ENCODE results near the gene TCERG1. TPM values are rescaled to one million over a fixed set of nuclear protein-coding genes. Genes with fewer than 3 reads are reported as not detected.
A peak's percentile ranks its signal among the peaks of the same experiment; 100 is the strongest.

Gene TCERG1
- total RNA-seq, 1 donor from 2014 or later, result 155 TPM

GRCh38 chr5:146467760-146468159 is 20.6 kb downstream of the TCERG1 start:
- intact Hi-C loops (cut with micrococcal nuclease), result loop anchor here (2.0 to 10.0 kb wide), 2 partner anchors 19 to 313 kb away; no protein-coding TSS in a partner anchor
- no peak overlapping the region for H3K27ac Mint-ChIP-seq
- peaks cover 16% of the 10 kb centered on the region for H3K4me1 Mint-ChIP-seq

GRCh38 chr5:146474065-146474464 is 26.9 kb downstream of the TCERG1 start:
- Mint-ChIP-seq H3K36me3 (ENCODE audit: low read depth) (peaks cover 63% of the 10 kb centered on the region), H3K9me3 (no peaks in the 10 kb centered on the region), H3K27ac (no peak overlapping the region), H3K4me1 (peaks cover 4% of the 10 kb centered on the region), H3K27me3 (no peaks in the 10 kb centered on the region), H3K4me3 (no peak overlapping the region)
- intact Hi-C loops (cut with micrococcal nuclease), result no loop called here
- no peak for DNase-seq

More at GRCh38 chr5:146467760-146468159, 20.6 kb downstream of the TCERG1 start:
- H3K27me3 Mint-ChIP-seq, result no peaks in the 10 kb centered on the region
- H3K36me3 Mint-ChIP-seq (ENCODE audit: low read depth), result peaks cover 62% of the 10 kb centered on the region
- H3K9me3 Mint-ChIP-seq, result no peaks in the 10 kb centered on the region
- H3K4me3 Mint-ChIP-seq, result no peak overlapping the region
- DNase-seq, result no peak

- intact Hi-C loops (cut with micrococcal nuclease), result loop anchor here (5.0 kb wide), 1 partner anchor 37 kb away; no protein-coding TSS in a partner anchor
- Mint-ChIP-seq H3K9me3 (no peaks in the 10 kb centered on the region), H3K27ac (no peak overlapping the region), H3K4me3 (no peak overlapping the region), H3K27me3 (no peaks in the 10 kb centered on the region), H3K36me3 (ENCODE audit: low read depth) (peaks cover 65% of the 10 kb centered on the region), H3K4me1 (peaks cover 4% of the 10 kb centered on the region)
- DNase-seq, result no peak
Observed at GRCh38 chr5:146475190-146475780, 28.2 kb downstream of the TCERG1 start.

- H3K27me3 Mint-ChIP-seq, result no peaks in the 10 kb centered on the region
- intact Hi-C loops (cut with micrococcal nuclease), result loop anchor here (5.0 kb wide), 1 partner anchor 36 kb away; no protein-coding TSS in a partner anchor
- DNase-seq, result no peak
- H3K4me1 Mint-ChIP-seq, result peaks cover 4% of the 10 kb centered on the region
- H3K27ac Mint-ChIP-seq, result peak overlapping the region; percentile 37
- H3K9me3 Mint-ChIP-seq, result no peaks in the 10 kb centered on the region
- peaks cover 62% of the 10 kb centered on the region for H3K36me3 Mint-ChIP-seq (ENCODE audit: low read depth)
- H3K4me3 Mint-ChIP-seq, result no peak overlapping the region
Observed at GRCh38 chr5:146475906-146476305, 28.8 kb downstream of the TCERG1 start.

GRCh38 chr5:146482775-146483174 is 35.6 kb downstream of the TCERG1 start:
- H3K27ac Mint-ChIP-seq, result no peak overlapping the region
- H3K9me3 Mint-ChIP-seq, result no peaks in the 10 kb centered on the region
- no peak for DNase-seq
- no peaks in the 10 kb centered on the region for H3K4me1 Mint-ChIP-seq
- peaks cover 61% of the 10 kb centered on the region for H3K36me3 Mint-ChIP-seq (ENCODE audit: low read depth)
- intact Hi-C loops (cut with micrococcal nuclease), result no loop called here
- H3K27me3 Mint-ChIP-seq, result no peaks in the 10 kb centered on the region
- H3K4me3 Mint-ChIP-seq, result no peak overlapping the region

GRCh38 chr5:146484714-146485391 is 37.7 kb downstream of the TCERG1 start:
- Mint-ChIP-seq H3K4me1 (peaks cover 2% of the 10 kb centered on the region), H3K9me3 (no peaks in the 10 kb centered on the region), H3K27ac (no peak overlapping the region), H3K27me3 (no peaks in the 10 kb centered on the region), H3K4me3 (no peak overlapping the region), H3K36me3 (ENCODE audit: low read depth) (peaks cover 68% of the 10 kb centered on the region)
- DNase-seq, result no peak
- intact Hi-C loops (cut with micrococcal nuclease), result no loop called here

GRCh38 chr5:146490089-146490843 is 43.1 kb downstream of the TCERG1 start:
- no peak for DNase-seq
- H3K4me3 Mint-ChIP-seq, result no peak overlapping the region
- H3K4me1 Mint-ChIP-seq, result peaks cover 6% of the 10 kb centered on the region
- intact Hi-C loops (cut with micrococcal nuclease), result no loop called here
- H3K9me3 Mint-ChIP-seq, result no peaks in the 10 kb centered on the region
- H3K27me3 Mint-ChIP-seq, result no peaks in the 10 kb centered on the region
- H3K27ac Mint-ChIP-seq, result no peak overlapping the region
- peaks cover 53% of the 10 kb centered on the region for H3K36me3 Mint-ChIP-seq (ENCODE audit: low read depth)

- intact Hi-C loops (cut with micrococcal nuclease), result no loop called here
- H3K36me3 Mint-ChIP-seq (ENCODE audit: low read depth), result peaks cover 38% of the 10 kb centered on the region
- H3K4me1 Mint-ChIP-seq, result peaks cover 10% of the 10 kb centered on the region
Observed at GRCh38 chr5:146494656-146495055, 47.5 kb downstream of the TCERG1 start.

GRCh38 chr5:146499680-146500079 is 52.5 kb downstream of the TCERG1 start:
- Mint-ChIP-seq H3K36me3 (ENCODE audit: low read depth) (peaks cover 36% of the 10 kb centered on the region), H3K4me1 (peaks cover 6% of the 10 kb centered on the region), H3K9me3 (no peaks in the 10 kb centered on the region), H3K4me3 (no peak overlapping the region), H3K27ac (no peak overlapping the region), H3K27me3 (no peaks in the 10 kb centered on the region)
- intact Hi-C loops (cut with micrococcal nuclease), result no loop called here
- no peak for DNase-seq

More at GRCh38 chr5:146494656-146495055, 47.5 kb downstream of the TCERG1 start:
- Mint-ChIP-seq H3K27ac (no peak overlapping the region), H3K9me3 (no peaks in the 10 kb centered on the region), H3K4me3 (no peak overlapping the region), H3K27me3 (no peaks in the 10 kb centered on the region)
- DNase-seq, result no peak

GRCh38 chr5:146507428-146507827 is 60.3 kb downstream of the TCERG1 start:
- intact Hi-C loops (cut with micrococcal nuclease), result no loop called here
- Mint-ChIP-seq H3K27me3 (no peaks in the 10 kb centered on the region), H3K36me3 (ENCODE audit: low read depth) (peaks cover 71% of the 10 kb centered on the region), H3K4me3 (no peak overlapping the region), H3K9me3 (no peaks in the 10 kb centered on the region), H3K27ac (no peak overlapping the region), H3K4me1 (no peaks in the 10 kb centered on the region)
- peak; percentile 28 for DNase-seq

- no peaks in the 10 kb centered on the region for H3K9me3 Mint-ChIP-seq
- H3K36me3 Mint-ChIP-seq (ENCODE audit: low read depth), result peaks cover 55% of the 10 kb centered on the region
- H3K27me3 Mint-ChIP-seq, result no peaks in the 10 kb centered on the region
- no peak overlapping the region for H3K27ac Mint-ChIP-seq
- no peak overlapping the region for H3K4me3 Mint-ChIP-seq
- DNase-seq, result peak; percentile 35
- intact Hi-C loops (cut with micrococcal nuclease), result loop anchor here (5.0 kb wide), 1 partner anchor 33 kb away; no protein-coding TSS in a partner anchor
- no peaks in the 10 kb centered on the region for H3K4me1 Mint-ChIP-seq
Observed at GRCh38 chr5:146510559-146511125, 63.5 kb downstream of the TCERG1 start.

- Mint-ChIP-seq H3K4me1 (no peaks in the 10 kb centered on the region), H3K27ac (no peak overlapping the region), H3K4me3 (no peak overlapping the region), H3K27me3 (no peaks in the 10 kb centered on the region), H3K36me3 (ENCODE audit: low read depth) (peaks cover 33% of the 10 kb centered on the region), H3K9me3 (no peaks in the 10 kb centered on the region)
- DNase-seq, result no peak
- intact Hi-C loops (cut with micrococcal nuclease), result loop anchor here (5.0 kb wide), 1 partner anchor 36 kb away; no protein-coding TSS in a partner anchor
Observed at GRCh38 chr5:146513462-146513861, 66.3 kb downstream of the TCERG1 start.

- no peak for DNase-seq
Observed at GRCh38 chr5:146514575-146514974, 67.4 kb downstream of the TCERG1 start.

More at GRCh38 chr5:146514575-146514974, 67.4 kb downstream of the TCERG1 start:
- intact Hi-C loops (cut with micrococcal nuclease), result loop anchor here (5.0 kb wide), 1 partner anchor 37 kb away; no protein-coding TSS in a partner anchor
- Mint-ChIP-seq H3K27ac (no peak overlapping the region), H3K36me3 (ENCODE audit: low read depth) (peaks cover 25% of the 10 kb centered on the region), H3K4me1 (no peaks in the 10 kb centered on the region), H3K27me3 (no peaks in the 10 kb centered on the region), H3K4me3 (no peak overlapping the region), H3K9me3 (no peaks in the 10 kb centered on the region)
